MM.1S (cell line): Measurements from ENCODE around the gene HLA-DMB.

ENCODE experiments used
- CTCF ChIP-seq: fragments of 300-600 bp; sonication (generic); IDR thresholded peaks from 2 replicates; pipeline ENCODE4 v1.5.1; 2016; ENCODE audit warnings: antibody characterized with exemption, low read length, mixed read lengths
- EZH2 ChIP-seq: fragments of 300-600 bp; sonication (generic); optimal IDR thresholded peaks from 2 replicates; pipeline ENCODE3; 2017; ENCODE audit warnings: low read depth, mild to moderate bottlenecking, antibody characterized with exemption, low read length, mixed read lengths

GRCh38 chr6:32956176-32956575, 15.3 kb upstream of the HLA-DMB start:
- TF ChIP-seq CTCF, result no peak
- TF ChIP-seq EZH2, result no peak
